ENCODE data around the gene TCF7. TPM values are rescaled to one million over a fixed set of nuclear protein-coding genes. Genes with fewer than 3 reads are reported as not detected.
"Not testable (repeated sequence)": the region's sequence is repeated elsewhere in the genome, so short reads cannot be mapped to it uniquely, and the experiment has no call there.

TCF7 gene
- total RNA-seq, 1 donor from 2014 or later = 5.7 TPM

GRCh38 chr5:134146651-134147518, 32.4 kb downstream of the TCF7 start:
- H3K36me3 ChIP-seq = peaks cover 97% of the 10 kb centered on the region
- H3K4me1 ChIP-seq = peaks cover 46% of the 10 kb centered on the region
- H3K4me3 ChIP-seq = no peak overlapping the region
- H3K9me3 ChIP-seq = no peaks in the 10 kb centered on the region
- H3K27ac ChIP-seq = peak overlapping the region; percentile 31
- H3K27me3 ChIP-seq (ENCODE audit: low read depth) = no peaks in the 10 kb centered on the region
- intact Hi-C loops (cut with DNase I) = no loop called here
- peak; percentile 32 for DNase-seq
- ATAC-seq = no peak
- no peak for TF ChIP-seq CTCF (IDR thresholded peaks at IDR 0.05)

GRCh38 chr5:134148316-134148715, 33.8 kb downstream of the TCF7 start:
- no peak for DNase-seq

GRCh38 chr5:134148986-134149539, 34.6 kb downstream of the TCF7 start:
- Histone ChIP-seq H3K27me3 (ENCODE audit: low read depth) (no peaks in the 10 kb centered on the region), H3K27ac (no peak overlapping the region), H3K4me3 (no peak overlapping the region), H3K9me3 (no peaks in the 10 kb centered on the region), H3K36me3 (peaks cover 97% of the 10 kb centered on the region), H3K4me1 (peaks cover 52% of the 10 kb centered on the region)
- ATAC-seq (no peak), DNase-seq (no peak)
- TF ChIP-seq CTCF (IDR thresholded peaks at IDR 0.05) = no peak
- intact Hi-C loops (cut with DNase I) = no loop called here

More at GRCh38 chr5:134148316-134148715, 33.8 kb downstream of the TCF7 start:
- no peak overlapping the region for H3K27ac ChIP-seq
- H3K36me3 ChIP-seq = peaks cover 97% of the 10 kb centered on the region
- H3K4me3 ChIP-seq = no peak overlapping the region
- H3K9me3 ChIP-seq = no peaks in the 10 kb centered on the region
- no peak for ATAC-seq
- no peak for TF ChIP-seq CTCF (IDR thresholded peaks at IDR 0.05)
- H3K27me3 ChIP-seq (ENCODE audit: low read depth) = no peaks in the 10 kb centered on the region
- H3K4me1 ChIP-seq = peaks cover 52% of the 10 kb centered on the region
- intact Hi-C loops (cut with DNase I) = no loop called here

GRCh38 chr5:134149571-134150303, 35.3 kb downstream of the TCF7 start:
- Histone ChIP-seq H3K27ac (no peak overlapping the region), H3K36me3 (peaks cover 97% of the 10 kb centered on the region), H3K4me3 (no peak overlapping the region), H3K9me3 (no peaks in the 10 kb centered on the region), H3K27me3 (ENCODE audit: low read depth) (no peaks in the 10 kb centered on the region), H3K4me1 (peaks cover 52% of the 10 kb centered on the region)
- TF ChIP-seq CTCF (IDR thresholded peaks at IDR 0.05) = no peak
- no peak for ATAC-seq
- intact Hi-C loops (cut with DNase I) = no loop called here
- no peak for DNase-seq

- Histone ChIP-seq H3K4me3 (no peak overlapping the region), H3K36me3 (peaks cover 97% of the 10 kb centered on the region), H3K27ac (no peak overlapping the region), H3K4me1 (peaks cover 39% of the 10 kb centered on the region), H3K9me3 (no peaks in the 10 kb centered on the region), H3K27me3 (ENCODE audit: low read depth) (no peaks in the 10 kb centered on the region)
- DNase-seq (no peak), ATAC-seq (no peak)
- no peak for TF ChIP-seq CTCF (IDR thresholded peaks at IDR 0.05)
- intact Hi-C loops (cut with DNase I) = no loop called here
Observed at GRCh38 chr5:134151723-134152122, 37.2 kb downstream of the TCF7 start.

- intact Hi-C loops (cut with DNase I); H3K27ac ChIP-seq; H3K4me3 ChIP-seq; H3K27me3 ChIP-seq (ENCODE audit: low read depth); H3K9me3 ChIP-seq; ATAC-seq; DNase-seq: not testable (repeated sequence)
- peaks cover 97% of the 10 kb centered on the region for H3K36me3 ChIP-seq
- peaks cover 34% of the 10 kb centered on the region for H3K4me1 ChIP-seq
Observed at GRCh38 chr5:134152173-134152832, 37.8 kb downstream of the TCF7 start.

All from lower lobe of right lung (tissue), 2 donors.